GM18951 (cell line): ENCODE measurements around the gene SGSM1.

ENCODE experiments used
- POLR2A ChIP-seq: IDR thresholded peaks from 4 replicates; pipeline ENCODE4 v1.6.1; 2011; ENCODE audit warnings: mild to moderate bottlenecking; ENCODE audit not compliant: insufficient read length, insufficient read depth; ENCODE audit errors: extremely low read depth
- in situ Hi-C: fragments of 300-500 bp; cut with MboI; formaldehyde crosslinking; loops from one replicate; pipeline ENCODE4 v1.12.0; 2022; ENCODE audit warnings: low sequenced_read_pairs, mixed read lengths, inconsistent platforms; ENCODE audit not compliant: unreplicated experiment

SGSM1 gene

DNA sequence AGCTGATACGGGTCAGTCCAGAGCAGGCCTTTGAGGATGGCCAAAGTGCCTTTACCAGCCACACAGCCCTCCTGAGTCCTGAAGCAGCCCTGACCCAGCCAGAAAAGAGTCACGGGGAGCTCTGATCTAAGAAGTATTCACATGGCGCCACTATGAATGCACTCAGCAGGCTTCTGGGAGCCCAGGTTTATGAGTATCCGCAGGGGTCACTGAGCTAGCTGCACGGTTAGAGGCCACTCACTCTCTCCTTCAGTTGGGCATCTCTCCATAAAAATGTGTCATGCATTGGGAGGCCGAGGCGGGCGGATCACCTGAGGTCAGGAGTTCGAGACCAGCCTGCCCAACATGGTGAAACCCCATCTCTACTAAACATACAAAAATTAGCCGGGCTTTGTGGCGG, 156.8 kb downstream of the SGSM1 start:
- in situ Hi-C loops = no loop called here
- no peak for TF ChIP-seq POLR2A

DNA sequence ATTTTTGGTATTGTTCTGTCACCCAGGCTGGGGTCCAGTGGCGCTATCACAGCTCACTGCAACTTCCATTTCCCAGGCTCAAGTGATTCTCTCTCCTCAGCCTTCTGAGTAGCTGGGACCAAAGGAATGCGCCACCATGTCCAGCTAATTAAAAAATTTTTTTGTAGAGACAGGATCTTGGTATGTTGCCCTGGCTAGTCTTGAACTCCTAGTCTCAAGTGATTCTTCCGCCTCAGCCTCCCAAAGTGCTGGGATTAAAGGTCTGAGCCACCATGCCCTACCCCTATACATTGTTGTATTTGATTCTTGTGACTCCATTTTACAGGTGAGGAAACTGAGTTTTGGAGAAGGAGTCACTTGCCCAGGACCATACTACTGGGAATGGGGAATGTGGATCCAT, 158.4 kb downstream of the SGSM1 start:
- TF ChIP-seq POLR2A = no peak
- in situ Hi-C loops = no loop called here

DNA sequence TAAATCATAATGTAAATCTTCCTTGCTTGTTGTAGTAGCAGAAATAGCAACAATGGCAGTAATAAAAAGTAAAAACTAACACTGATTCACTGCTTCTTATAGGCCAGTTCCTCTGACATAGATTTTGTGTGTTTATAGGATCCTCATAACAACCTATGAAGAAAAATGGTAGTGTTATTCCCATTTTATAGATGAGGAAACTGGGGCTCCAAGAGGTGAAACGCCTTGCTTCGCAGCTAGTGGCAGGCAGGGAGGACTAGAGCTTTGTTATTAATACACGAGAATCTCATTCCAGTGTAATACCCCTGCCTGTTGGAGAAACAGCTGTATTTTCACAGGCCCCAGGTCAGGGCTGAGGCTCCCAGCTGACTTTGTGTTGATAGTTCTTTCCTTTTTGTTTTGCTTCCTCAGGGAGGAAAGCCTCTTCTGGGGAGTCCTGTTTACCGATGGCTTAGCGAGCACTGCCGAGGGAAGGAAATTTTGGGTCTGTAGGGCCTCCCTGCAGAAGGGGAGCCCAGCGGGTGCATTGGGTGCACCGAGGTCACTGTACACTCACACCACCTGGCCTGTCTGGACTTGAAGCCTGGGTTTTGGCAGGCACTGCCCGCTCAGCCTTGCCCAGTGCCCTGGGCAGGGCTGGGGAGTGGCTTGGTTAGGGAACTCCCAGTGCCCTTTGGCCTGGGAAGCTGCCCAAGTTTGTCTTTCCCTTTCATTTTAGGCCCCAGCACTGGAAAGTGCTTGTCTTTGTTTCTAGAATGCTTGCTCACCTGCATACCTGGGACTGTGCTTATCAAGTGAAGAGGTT, 160.0 kb downstream of the SGSM1 start:
- in situ Hi-C loops = no loop called here
- no peak for TF ChIP-seq POLR2A

- in situ Hi-C loops = no loop called here
- no peak for TF ChIP-seq POLR2A
Observed at GRCh38 chr22:24968066-24968561, 162.1 kb downstream of the SGSM1 start.

DNA sequence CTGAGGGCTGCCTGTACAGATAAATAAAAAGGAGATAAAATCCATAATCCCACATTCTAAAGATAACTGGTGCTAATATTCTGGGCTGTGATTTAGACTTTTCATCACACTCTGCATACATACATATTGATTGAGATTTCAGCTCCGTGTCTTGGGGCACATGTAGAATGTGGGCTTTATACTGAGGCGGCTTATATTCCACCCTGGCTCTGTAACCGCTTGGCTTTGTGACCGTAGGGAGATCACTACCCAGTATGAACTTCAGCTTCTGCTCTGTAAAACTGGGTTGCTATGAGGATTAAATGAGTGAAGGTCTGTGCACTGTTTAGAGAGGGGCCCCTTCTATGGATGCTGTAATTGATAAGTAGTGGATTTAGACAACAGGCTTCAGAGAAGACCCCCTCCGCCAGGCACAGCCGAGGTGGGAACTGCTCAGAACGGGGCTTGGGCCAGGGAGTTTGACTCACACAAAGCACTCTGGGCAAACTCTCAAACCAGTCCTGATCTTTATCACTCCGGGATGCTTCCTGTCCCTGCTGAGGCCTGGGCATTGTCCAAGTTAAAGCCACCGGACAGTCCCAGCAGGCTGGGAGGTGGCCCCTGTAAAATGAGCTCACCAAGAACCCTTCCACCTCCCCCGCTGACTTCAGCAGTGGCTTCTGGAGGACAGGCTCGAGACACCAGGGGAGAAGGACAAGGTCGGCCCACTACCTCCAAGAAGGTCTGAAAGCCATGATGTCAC, 163.7 kb downstream of the SGSM1 start:
- TF ChIP-seq POLR2A = no peak
- in situ Hi-C loops = no loop called here

DNA sequence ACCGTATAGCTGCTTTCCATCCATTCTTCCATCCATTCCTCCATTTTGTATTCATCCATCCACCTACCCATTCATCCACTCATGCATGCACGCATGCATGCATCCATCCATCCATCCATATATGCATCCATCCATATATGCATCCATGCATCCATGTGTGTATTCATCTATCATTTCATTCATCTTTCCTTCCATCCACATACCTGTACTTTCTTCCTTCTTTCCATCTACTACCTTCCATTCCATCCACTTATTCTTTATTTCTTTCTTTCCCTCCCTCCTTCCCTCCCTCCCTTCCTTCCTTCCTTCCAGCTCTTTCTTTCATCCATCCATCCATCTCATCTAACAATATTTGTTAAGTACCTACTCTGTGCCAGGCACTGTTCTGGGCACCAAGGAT, 166.4 kb downstream of the SGSM1 start:
- in situ Hi-C loops = no loop called here
- TF ChIP-seq POLR2A = no peak

- no peak for TF ChIP-seq POLR2A
- in situ Hi-C loops = no loop called here
Observed at GRCh38 chr22:24973872-24974271, 167.9 kb downstream of the SGSM1 start.

GRCh38 chr22:24975125-24975640, 169.2 kb downstream of the SGSM1 start:
- no peak for TF ChIP-seq POLR2A
- in situ Hi-C loops = no loop called here

- in situ Hi-C loops = no loop called here
- no peak for TF ChIP-seq POLR2A
Observed at GRCh38 chr22:24975813-24976341, 169.9 kb downstream of the SGSM1 start.

DNA sequence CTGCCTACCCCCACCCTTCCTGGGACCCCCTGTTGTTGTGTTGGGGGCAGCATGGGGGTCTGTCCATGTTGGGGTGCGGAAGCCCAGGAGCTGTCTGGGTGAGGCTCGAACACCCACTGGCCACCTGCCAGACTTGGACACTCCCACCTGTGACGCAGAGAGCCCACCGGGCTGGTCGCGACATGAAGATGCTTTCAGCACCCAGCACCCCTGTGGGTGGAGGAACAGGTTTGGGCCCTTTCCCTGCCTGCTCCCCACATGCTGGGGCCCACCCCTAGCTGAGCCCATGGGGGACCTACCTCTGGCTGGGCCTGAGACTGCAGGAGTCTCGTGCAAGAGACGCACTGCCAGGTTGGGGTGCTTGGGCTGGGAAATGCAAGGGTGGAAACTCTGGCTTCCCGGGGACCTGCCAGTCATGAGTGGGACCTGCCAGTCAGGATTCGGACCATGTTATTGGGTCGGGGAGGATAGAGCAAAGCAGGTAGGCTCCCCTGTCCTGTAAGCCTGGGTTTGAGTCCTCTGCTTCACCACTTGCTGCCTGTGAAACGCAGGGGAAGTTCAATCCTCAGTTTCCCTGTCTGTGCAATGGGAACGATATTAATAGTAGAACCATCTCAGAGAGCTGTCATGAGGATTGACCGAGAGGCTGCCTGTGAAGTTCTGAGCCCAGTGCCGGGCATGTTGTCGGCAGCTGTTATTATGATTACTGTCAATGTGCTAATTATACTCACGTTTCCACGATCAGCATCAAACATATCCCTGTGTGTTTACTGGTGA, 170.6 kb downstream of the SGSM1 start:
- in situ Hi-C loops = no loop called here
- TF ChIP-seq POLR2A = no peak
